ENCODE results near the gene ZDHHC8.

DNA sequence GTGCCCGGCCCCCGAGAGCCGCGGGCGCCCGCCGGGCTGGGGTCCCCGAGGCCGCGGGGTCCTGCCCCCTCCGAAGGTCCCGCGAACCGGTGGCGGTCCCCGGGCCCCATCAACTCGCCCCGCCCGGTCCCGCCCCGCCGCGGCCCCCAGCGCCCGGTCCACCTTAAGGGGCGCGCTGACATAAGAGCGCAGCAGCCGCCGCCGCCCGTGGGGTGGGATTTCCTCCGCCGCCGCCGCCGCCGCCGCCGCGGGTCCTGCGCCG, at the start of gene ZDHHC8:
- TF ChIP-seq, protein P1, sequence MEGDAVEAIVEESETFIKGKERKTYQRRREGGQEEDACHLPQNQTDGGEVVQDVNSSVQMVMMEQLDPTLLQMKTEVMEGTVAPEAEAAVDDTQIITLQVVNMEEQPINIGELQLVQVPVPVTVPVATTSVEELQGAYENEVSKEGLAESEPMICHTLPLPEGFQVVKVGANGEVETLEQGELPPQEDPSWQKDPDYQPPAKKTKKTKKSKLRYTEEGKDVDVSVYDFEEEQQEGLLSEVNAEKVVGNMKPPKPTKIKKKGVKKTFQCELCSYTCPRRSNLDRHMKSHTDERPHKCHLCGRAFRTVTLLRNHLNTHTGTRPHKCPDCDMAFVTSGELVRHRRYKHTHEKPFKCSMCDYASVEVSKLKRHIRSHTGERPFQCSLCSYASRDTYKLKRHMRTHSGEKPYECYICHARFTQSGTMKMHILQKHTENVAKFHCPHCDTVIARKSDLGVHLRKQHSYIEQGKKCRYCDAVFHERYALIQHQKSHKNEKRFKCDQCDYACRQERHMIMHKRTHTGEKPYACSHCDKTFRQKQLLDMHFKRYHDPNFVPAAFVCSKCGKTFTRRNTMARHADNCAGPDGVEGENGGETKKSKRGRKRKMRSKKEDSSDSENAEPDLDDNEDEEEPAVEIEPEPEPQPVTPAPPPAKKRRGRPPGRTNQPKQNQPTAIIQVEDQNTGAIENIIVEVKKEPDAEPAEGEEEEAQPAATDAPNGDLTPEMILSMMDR (IDR thresholded peaks at IDR 0.05; ENCODE audit: low read depth, low read length) = no peak
- TF ChIP-seq EZH2phosphoT487 (IDR thresholded peaks at IDR 0.05; ENCODE audit: low read depth) = no peak

All from OCI-LY3 (cell line).